Activated CD4-positive, alpha-beta T cell treated with anti-CD3 and anti-CD28 coated beads for 36 hours (primary cell): ENCODE results near the gene NPAS3. TPM values are rescaled to one million over a fixed set of nuclear protein-coding genes. Genes with fewer than 3 reads are reported as not detected.

Experiments
- ATAC-seq: fragments of 200-7000 bp; cut with Tn5 transposase; one replicate; pipeline ENCODE4 v1.10.0; 2021; ENCODE audit warnings: mild to moderate bottlenecking, moderate library complexity
- CTCF ChIA-PET: fragments of 350-600 bp; sonication (Branson Sonifier 250); formaldehyde crosslinking; loops from one replicate; lab custom pipeline; 2021; ENCODE audit warnings: antibody characterized with exemption; lab: Charles Lee
- POLR2A ChIA-PET: fragments of 350-600 bp; sonication (Branson Sonifier 250); formaldehyde crosslinking; loops from one replicate; lab custom pipeline; 2021; ENCODE audit warnings: antibody characterized with exemption, inconsistent platforms; lab: Charles Lee
- DNase-seq: peaks from one replicate; pipeline ENCODE4 v3.0.0-alpha.2; 2020
- H3K27ac Mint-ChIP-seq: one replicate; pipeline ENCODE4 v1.8.0; 2021; ENCODE audit warnings: mixed read lengths
- H3K27me3 Mint-ChIP-seq: one replicate; pipeline ENCODE4 v1.8.0; 2021; ENCODE audit warnings: mixed read lengths
- H3K36me3 Mint-ChIP-seq: one replicate; pipeline ENCODE4 v1.8.0; 2021; ENCODE audit warnings: low read depth, mixed read lengths
- H3K4me1 Mint-ChIP-seq: one replicate; pipeline ENCODE4 v1.8.0; 2021; ENCODE audit warnings: mixed read lengths
- H3K4me3 Mint-ChIP-seq: one replicate; pipeline ENCODE4 v1.8.0; 2021; ENCODE audit warnings: mild to moderate bottlenecking, moderate library complexity, mixed read lengths
- H3K9me3 Mint-ChIP-seq: one replicate; pipeline ENCODE4 v1.8.0; 2021; ENCODE audit warnings: low read depth, mixed read lengths
- intact Hi-C, 2 experiments: fragments of 100-400 bp; cut with DNase I in 1 of 2; cut with micrococcal nuclease in 1 of 2; formaldehyde crosslinking; loops; one replicate each; pipeline versions ENCODE4 v1.14.2 to v1.15.1; 2022 to 2024; cut with DNase I, micrococcal nuclease
- total RNA-seq, 2 experiments: library from RNA; stranded (reverse); gene quantifications; one replicate each; pipeline ENCODE4 v1.2.3, GENCODE V29; 2021

NPAS3 gene
- total RNA-seq, 2 experiments from 2014 or later: not detected

GRCh38 chr14:32985866-32986265 is 47.2 kb downstream of the NPAS3 start:
- Mint-ChIP-seq H3K9me3 (peaks cover 4% of the 10 kb centered on the region), H3K36me3 (no peaks in the 10 kb centered on the region)

DNA sequence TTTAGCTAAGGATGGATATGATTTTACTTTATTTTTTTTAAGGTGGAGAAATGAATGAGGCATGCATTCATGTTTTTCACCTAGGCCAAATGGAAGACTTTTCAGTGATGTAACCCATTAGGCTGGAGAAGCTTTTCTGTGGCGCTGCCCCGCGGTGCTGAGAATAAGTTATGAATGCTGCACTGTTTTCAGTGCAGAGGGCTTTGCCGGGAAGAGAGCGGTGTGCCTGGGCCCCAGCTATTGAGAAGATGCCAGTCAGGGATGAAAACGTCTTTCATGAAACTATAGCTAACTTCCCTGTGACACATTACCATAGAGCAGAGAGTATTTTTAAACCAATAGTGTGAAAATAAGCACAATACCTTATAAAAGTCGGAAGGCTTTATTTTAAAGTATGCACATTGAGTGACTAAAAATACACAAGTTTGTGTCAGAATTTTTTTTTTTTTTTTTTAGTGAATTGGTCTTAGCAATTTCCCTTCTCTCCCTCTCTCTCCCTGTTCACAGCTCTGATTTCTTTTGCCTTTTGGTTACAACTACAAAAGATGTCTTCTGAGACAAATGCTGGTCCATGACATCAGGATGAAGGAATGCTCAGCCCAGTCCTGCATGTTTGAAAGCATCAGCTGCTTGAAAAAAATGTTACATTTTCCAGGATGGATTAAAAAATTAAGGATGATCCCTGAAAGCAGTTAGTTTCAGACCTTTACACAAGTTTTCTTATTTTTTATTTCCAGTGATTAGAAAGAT is 48.3 kb downstream of the NPAS3 start:
- intact Hi-C loops: no loop called here
- H3K9me3 Mint-ChIP-seq: peaks cover 4% of the 10 kb centered on the region
- CTCF ChIA-PET: no interaction called here
- no peak overlapping the region for H3K27ac Mint-ChIP-seq
- no peak for DNase-seq
- H3K36me3 Mint-ChIP-seq: no peaks in the 10 kb centered on the region
- ATAC-seq: no peak
- POLR2A ChIA-PET: no interaction called here
- H3K4me3 Mint-ChIP-seq: no peak overlapping the region
- no peaks in the 10 kb centered on the region for H3K27me3 Mint-ChIP-seq
- H3K4me1 Mint-ChIP-seq: no peaks in the 10 kb centered on the region

More at GRCh38 chr14:32985866-32986265, 47.2 kb downstream of the NPAS3 start:
- no peak overlapping the region for H3K4me3 Mint-ChIP-seq
- ATAC-seq (no peak), DNase-seq (no peak)
- no peak overlapping the region for H3K27ac Mint-ChIP-seq
- ChIA-PET CTCF (no interaction called here), POLR2A (no interaction called here)
- H3K27me3 Mint-ChIP-seq: no peaks in the 10 kb centered on the region
- intact Hi-C loops: no loop called here
- H3K4me1 Mint-ChIP-seq: no peaks in the 10 kb centered on the region

DNA sequence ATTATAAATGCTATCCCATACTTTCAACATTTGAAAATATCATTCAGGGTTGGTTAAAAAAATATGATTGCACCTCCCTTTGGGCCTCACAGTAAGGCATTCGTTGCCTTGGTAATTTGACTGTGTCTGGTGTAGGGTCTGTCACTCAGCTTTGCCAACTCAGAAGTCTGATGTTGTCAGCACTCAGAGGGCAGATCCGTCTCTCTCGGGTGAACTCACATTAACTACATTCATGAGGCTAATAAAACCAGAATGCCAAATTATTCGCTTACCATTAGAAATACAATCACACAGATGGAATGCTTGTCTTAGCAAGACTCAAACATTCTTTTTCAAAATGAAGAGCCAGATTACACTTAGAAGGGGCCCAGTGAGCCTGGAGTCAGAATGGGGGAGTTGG is 53.0 kb downstream of the NPAS3 start:
- Mint-ChIP-seq H3K27me3 (no peaks in the 10 kb centered on the region), H3K4me1 (no peaks in the 10 kb centered on the region), H3K4me3 (no peak overlapping the region), H3K36me3 (no peaks in the 10 kb centered on the region), H3K9me3 (peaks cover 10% of the 10 kb centered on the region), H3K27ac (no peak overlapping the region)
- no peak for ATAC-seq
- POLR2A ChIA-PET: no interaction called here
- DNase-seq: no peak
- intact Hi-C loops: no loop called here
- CTCF ChIA-PET: no interaction called here

- Mint-ChIP-seq H3K4me1 (no peaks in the 10 kb centered on the region), H3K4me3 (no peak overlapping the region), H3K9me3 (peaks cover 15% of the 10 kb centered on the region), H3K36me3 (peaks cover 1% of the 10 kb centered on the region), H3K27me3 (peaks cover 5% of the 10 kb centered on the region), H3K27ac (no peak overlapping the region)
- no peak for ATAC-seq
- ChIA-PET CTCF (no interaction called here), POLR2A (no interaction called here)
- DNase-seq: no peak
- intact Hi-C loops: no loop called here
These were observed 55.2 kb downstream of the NPAS3 start for GRCh38 chr14:32993921-32994320.

DNA sequence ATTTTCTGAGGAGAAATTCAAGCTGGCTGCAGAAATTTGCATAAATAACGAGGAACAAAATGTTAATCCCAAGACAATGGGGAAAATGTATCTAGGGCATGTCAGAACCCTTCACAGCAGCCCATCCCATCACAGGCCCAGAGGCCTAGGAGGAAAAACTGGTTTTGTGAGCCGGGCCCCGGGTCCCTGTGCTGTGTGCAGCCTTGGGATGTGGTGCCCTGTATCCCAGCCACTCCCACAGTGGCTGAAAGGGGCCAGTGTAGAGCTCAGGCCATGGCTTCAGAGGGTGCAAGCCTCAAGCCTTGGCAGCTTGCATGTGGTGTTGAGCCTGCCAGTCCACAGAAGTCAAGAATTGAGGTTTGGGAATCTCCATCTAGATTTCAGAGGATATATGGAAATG is 57.7 kb downstream of the NPAS3 start:
- Mint-ChIP-seq H3K27ac (no peak overlapping the region), H3K27me3 (peaks cover 5% of the 10 kb centered on the region), H3K4me1 (no peaks in the 10 kb centered on the region), H3K4me3 (no peak overlapping the region), H3K9me3 (peaks cover 13% of the 10 kb centered on the region), H3K36me3 (peaks cover 1% of the 10 kb centered on the region)
- intact Hi-C loops: no loop called here
- POLR2A ChIA-PET: no interaction called here
- no peak for ATAC-seq
- CTCF ChIA-PET: no interaction called here
- DNase-seq: no peak

DNA sequence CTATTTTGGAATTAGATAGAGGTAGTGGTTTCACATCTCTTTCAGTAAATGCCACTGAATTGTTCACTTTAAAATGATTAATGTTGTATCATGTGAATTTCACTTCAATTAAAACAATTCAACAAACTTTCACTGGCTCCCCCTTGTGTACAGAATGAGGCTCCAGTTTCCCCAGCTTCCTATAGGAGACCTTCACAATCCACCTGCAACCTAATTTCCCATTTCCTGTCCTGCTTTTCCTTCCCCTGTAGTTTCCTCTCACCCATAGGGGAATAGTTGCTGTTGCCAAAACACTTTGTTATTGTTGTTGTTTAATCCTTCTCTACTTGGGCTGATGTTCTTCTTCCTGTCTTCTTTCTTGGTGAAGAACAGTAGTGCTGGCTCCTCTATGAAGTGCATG is 59.8 kb downstream of the NPAS3 start:
- DNase-seq (no peak), ATAC-seq (no peak)
- peaks cover 1% of the 10 kb centered on the region for H3K36me3 Mint-ChIP-seq
- POLR2A ChIA-PET: no interaction called here
- H3K9me3 Mint-ChIP-seq: peaks cover 9% of the 10 kb centered on the region
- no peak overlapping the region for H3K27ac Mint-ChIP-seq
- intact Hi-C loops: no loop called here
- H3K4me3 Mint-ChIP-seq: no peak overlapping the region
- peaks cover 5% of the 10 kb centered on the region for H3K27me3 Mint-ChIP-seq
- H3K4me1 Mint-ChIP-seq: no peaks in the 10 kb centered on the region
- CTCF ChIA-PET: no interaction called here

- Mint-ChIP-seq H3K27me3 (peaks cover 5% of the 10 kb centered on the region), H3K4me3 (no peak overlapping the region), H3K27ac (no peak overlapping the region), H3K4me1 (no peaks in the 10 kb centered on the region), H3K36me3 (no peaks in the 10 kb centered on the region), H3K9me3 (no peaks in the 10 kb centered on the region)
- ATAC-seq (no peak), DNase-seq (no peak)
- ChIA-PET POLR2A (no interaction called here), CTCF (no interaction called here)
- intact Hi-C loops: no loop called here
These were observed 71.0 kb downstream of the NPAS3 start for GRCh38 chr14:33009673-33010072.

GRCh38 chr14:33010495-33010894 is 71.8 kb downstream of the NPAS3 start:
- no peaks in the 10 kb centered on the region for H3K9me3 Mint-ChIP-seq
- no peak overlapping the region for H3K27ac Mint-ChIP-seq
- ChIA-PET CTCF (no interaction called here), POLR2A (no interaction called here)
- no peak overlapping the region for H3K4me3 Mint-ChIP-seq
- H3K27me3 Mint-ChIP-seq: peaks cover 5% of the 10 kb centered on the region
- no peak for ATAC-seq
- no peaks in the 10 kb centered on the region for H3K4me1 Mint-ChIP-seq
- H3K36me3 Mint-ChIP-seq: no peaks in the 10 kb centered on the region
- DNase-seq: no peak
- intact Hi-C loops: no loop called here

GRCh38 chr14:33014710-33015109 is 76.0 kb downstream of the NPAS3 start:
- no peaks in the 10 kb centered on the region for H3K4me1 Mint-ChIP-seq
- intact Hi-C loops: no loop called here
- POLR2A ChIA-PET: interaction anchor here (0.5 to 0.7 kb wide), 2 partner anchors 30 to 114 kb away, joined by 3 read pairs; no protein-coding TSS in a partner anchor
- no peak overlapping the region for H3K4me3 Mint-ChIP-seq
- H3K27me3 Mint-ChIP-seq: no peaks in the 10 kb centered on the region
- CTCF ChIA-PET: no interaction called here
- no peak for ATAC-seq
- no peak for DNase-seq
- H3K9me3 Mint-ChIP-seq: no peaks in the 10 kb centered on the region
- H3K27ac Mint-ChIP-seq: no peak overlapping the region
- H3K36me3 Mint-ChIP-seq: no peaks in the 10 kb centered on the region

DNA sequence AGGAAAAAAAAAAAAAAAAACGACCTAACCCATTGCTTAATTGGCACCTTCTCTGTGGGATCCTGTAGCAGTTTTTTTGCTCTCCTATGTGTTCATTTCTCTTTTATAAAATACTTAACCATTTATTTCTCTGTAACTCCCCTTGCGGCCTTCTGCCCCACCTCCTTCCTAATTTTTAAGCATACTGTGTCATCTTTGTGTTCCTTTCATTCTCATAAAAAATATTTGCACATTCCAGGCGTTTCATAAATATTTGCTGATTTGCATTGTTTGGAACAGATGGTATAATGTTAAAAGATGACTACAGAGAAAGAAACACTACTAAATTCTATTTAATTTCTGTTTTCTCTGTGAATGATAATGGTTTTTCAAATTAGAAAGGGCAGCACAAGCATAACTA is 77.9 kb downstream of the NPAS3 start:
- H3K4me1 Mint-ChIP-seq: no peaks in the 10 kb centered on the region
- intact Hi-C loops: no loop called here
- no peaks in the 10 kb centered on the region for H3K27me3 Mint-ChIP-seq
- no peaks in the 10 kb centered on the region for H3K9me3 Mint-ChIP-seq
- CTCF ChIA-PET: no interaction called here
- no peak overlapping the region for H3K27ac Mint-ChIP-seq
- ATAC-seq: no peak
- no peak for DNase-seq
- H3K4me3 Mint-ChIP-seq: no peak overlapping the region
- no peaks in the 10 kb centered on the region for H3K36me3 Mint-ChIP-seq
- POLR2A ChIA-PET: no interaction called here

DNA sequence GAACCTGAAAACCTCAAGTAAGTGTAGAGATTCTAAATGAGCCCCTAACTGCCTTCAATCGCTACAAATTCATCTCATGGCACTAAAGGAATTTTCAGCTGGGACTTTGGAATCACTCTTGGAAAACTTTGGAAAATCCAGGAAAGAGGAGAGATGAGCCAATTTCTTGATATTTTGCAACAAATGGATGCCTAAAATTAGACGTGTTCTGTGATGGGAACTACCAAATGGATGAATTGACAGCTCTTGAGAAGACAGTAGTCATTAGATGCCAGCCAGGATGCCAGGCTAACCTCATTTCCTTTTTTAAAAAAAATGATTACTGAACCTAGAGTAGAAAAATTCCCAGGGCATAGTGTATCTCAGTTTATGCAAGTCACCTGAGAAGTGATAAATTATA is 78.3 kb downstream of the NPAS3 start:
- Mint-ChIP-seq H3K27me3 (no peaks in the 10 kb centered on the region), H3K4me1 (no peaks in the 10 kb centered on the region), H3K9me3 (no peaks in the 10 kb centered on the region), H3K36me3 (no peaks in the 10 kb centered on the region), H3K27ac (no peak overlapping the region), H3K4me3 (no peak overlapping the region)
- ATAC-seq: no peak
- ChIA-PET POLR2A (no interaction called here), CTCF (no interaction called here)
- DNase-seq: no peak
- intact Hi-C loops: no loop called here

DNA sequence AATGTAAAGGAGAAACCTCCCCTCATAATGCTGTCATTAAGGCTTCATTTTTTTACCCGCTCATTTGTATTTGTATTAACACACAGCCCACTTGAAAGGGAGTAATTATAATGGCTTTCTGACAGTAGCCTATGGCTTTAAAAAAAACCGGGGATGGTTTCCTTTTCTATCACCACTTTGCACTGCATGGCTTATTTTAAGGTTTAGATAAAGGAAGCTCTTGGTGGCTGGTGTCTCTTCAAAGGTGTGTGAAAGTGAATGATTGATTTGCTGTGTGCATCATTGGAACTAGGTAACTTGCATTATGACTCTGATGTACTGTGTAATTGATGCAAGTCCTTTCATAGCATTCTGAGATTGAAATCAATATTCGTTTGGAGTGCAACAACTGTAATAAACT is 80.7 kb downstream of the NPAS3 start:
- DNase-seq (no peak), ATAC-seq (no peak)
- H3K27me3 Mint-ChIP-seq: no peaks in the 10 kb centered on the region
- H3K4me3 Mint-ChIP-seq: no peak overlapping the region
- intact Hi-C loops: no loop called here
- ChIA-PET CTCF (no interaction called here), POLR2A (no interaction called here)
- no peaks in the 10 kb centered on the region for H3K4me1 Mint-ChIP-seq
- no peaks in the 10 kb centered on the region for H3K9me3 Mint-ChIP-seq
- H3K27ac Mint-ChIP-seq: no peak overlapping the region
- H3K36me3 Mint-ChIP-seq: no peaks in the 10 kb centered on the region
